ENCODE measurements around the gene GAPDHS.

GAPDHS gene

GRCh38 chr19:35529241-35530218 is 3.7 kb upstream of the GAPDHS start:
- TF ChIP-seq CTCF (IDR thresholded peaks at IDR 0.05; ENCODE audit: low read depth, low read length) (no peak), EZH2phosphoT487 (IDR thresholded peaks at IDR 0.05; ENCODE audit: low read depth) (no peak)
- peaks cover 15% of the 10 kb centered on the region for H3K27me3 ChIP-seq (ENCODE audit: low read depth, low read length)
- H2AFZ ChIP-seq (ENCODE audit: low read depth, low read length) = no peak overlapping the region
- H3K9ac ChIP-seq (ENCODE audit: low read length) = no peak overlapping the region
- no peaks in the 10 kb centered on the region for H3K79me2 ChIP-seq (ENCODE audit: low read length)
- H3K9me3 ChIP-seq (ENCODE audit: insufficient read depth, low read length) = no peaks in the 10 kb centered on the region
- H3K4me3 ChIP-seq (ENCODE audit: low read length) = no peak overlapping the region
- H3K4me2 ChIP-seq (ENCODE audit: low read length) = no peak overlapping the region
- no peaks in the 10 kb centered on the region for H3K36me3 ChIP-seq (replicated peaks; ENCODE audit: low read depth, low read length)
- H3K4me1 ChIP-seq (ENCODE audit: low read length) = no peaks in the 10 kb centered on the region
- H4K20me1 ChIP-seq (ENCODE audit: insufficient read depth, low read length) = no peaks in the 10 kb centered on the region
- H3K27ac ChIP-seq (ENCODE audit: low read length) = no peak overlapping the region

DNA sequence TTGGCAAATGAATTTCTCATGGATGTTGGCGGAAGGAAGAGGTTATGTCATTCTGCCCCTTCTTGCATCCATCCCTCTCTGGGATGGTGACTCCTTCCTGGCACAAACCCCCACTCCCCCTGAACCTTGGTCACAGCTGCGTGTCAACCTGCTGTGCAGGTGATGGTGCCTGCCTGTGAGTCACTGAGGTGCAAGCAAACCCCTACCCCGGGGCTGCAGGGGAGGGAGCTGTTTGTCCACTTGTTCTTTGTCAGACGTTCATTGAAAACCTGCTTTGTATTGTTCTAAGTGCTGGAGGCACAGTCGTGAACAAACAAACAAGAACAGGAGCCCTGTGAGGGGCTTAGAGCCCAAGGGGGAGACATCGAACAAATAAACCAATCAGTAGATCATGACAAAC is 2.0 kb upstream of the GAPDHS start:
- no peak overlapping the region for H3K27ac ChIP-seq (ENCODE audit: low read length)
- H3K79me2 ChIP-seq (ENCODE audit: low read length) = no peaks in the 10 kb centered on the region
- H3K4me2 ChIP-seq (ENCODE audit: low read length) = no peak overlapping the region
- no peaks in the 10 kb centered on the region for H3K9me3 ChIP-seq (ENCODE audit: insufficient read depth, low read length)
- H3K36me3 ChIP-seq (replicated peaks; ENCODE audit: low read depth, low read length) = no peaks in the 10 kb centered on the region
- H3K4me1 ChIP-seq (ENCODE audit: low read length) = no peaks in the 10 kb centered on the region
- peaks cover 15% of the 10 kb centered on the region for H3K27me3 ChIP-seq (ENCODE audit: low read depth, low read length)
- no peaks in the 10 kb centered on the region for H4K20me1 ChIP-seq (ENCODE audit: insufficient read depth, low read length)
- H3K9ac ChIP-seq (ENCODE audit: low read length) = no peak overlapping the region
- no peak for TF ChIP-seq CTCF (IDR thresholded peaks at IDR 0.05; ENCODE audit: low read depth, low read length)
- TF ChIP-seq EZH2phosphoT487 (IDR thresholded peaks at IDR 0.05; ENCODE audit: low read depth) = no peak
- no peak overlapping the region for H2AFZ ChIP-seq (ENCODE audit: low read depth, low read length)
- H3K4me3 ChIP-seq (ENCODE audit: low read length) = no peak overlapping the region

GRCh38 chr19:35533822-35534392 is 651 bp downstream of the GAPDHS start:
- H3K79me2 ChIP-seq (ENCODE audit: low read length) = no peaks in the 10 kb centered on the region
- H3K4me1 ChIP-seq (ENCODE audit: low read length) = no peaks in the 10 kb centered on the region
- no peak overlapping the region for H3K9ac ChIP-seq (ENCODE audit: low read length)
- no peak overlapping the region for H3K4me2 ChIP-seq (ENCODE audit: low read length)
- no peak overlapping the region for H3K4me3 ChIP-seq (ENCODE audit: low read length)
- no peaks in the 10 kb centered on the region for H3K36me3 ChIP-seq (replicated peaks; ENCODE audit: low read depth, low read length)
- no peak overlapping the region for H2AFZ ChIP-seq (ENCODE audit: low read depth, low read length)
- TF ChIP-seq CTCF (IDR thresholded peaks at IDR 0.05; ENCODE audit: low read depth, low read length) = no peak
- TF ChIP-seq EZH2phosphoT487 (IDR thresholded peaks at IDR 0.05; ENCODE audit: low read depth) = no peak
- H3K27ac ChIP-seq (ENCODE audit: low read length) = no peak overlapping the region
- peaks cover 9% of the 10 kb centered on the region for H3K27me3 ChIP-seq (ENCODE audit: low read depth, low read length)
- no peaks in the 10 kb centered on the region for H4K20me1 ChIP-seq (ENCODE audit: insufficient read depth, low read length)
- no peaks in the 10 kb centered on the region for H3K9me3 ChIP-seq (ENCODE audit: insufficient read depth, low read length)

DNA sequence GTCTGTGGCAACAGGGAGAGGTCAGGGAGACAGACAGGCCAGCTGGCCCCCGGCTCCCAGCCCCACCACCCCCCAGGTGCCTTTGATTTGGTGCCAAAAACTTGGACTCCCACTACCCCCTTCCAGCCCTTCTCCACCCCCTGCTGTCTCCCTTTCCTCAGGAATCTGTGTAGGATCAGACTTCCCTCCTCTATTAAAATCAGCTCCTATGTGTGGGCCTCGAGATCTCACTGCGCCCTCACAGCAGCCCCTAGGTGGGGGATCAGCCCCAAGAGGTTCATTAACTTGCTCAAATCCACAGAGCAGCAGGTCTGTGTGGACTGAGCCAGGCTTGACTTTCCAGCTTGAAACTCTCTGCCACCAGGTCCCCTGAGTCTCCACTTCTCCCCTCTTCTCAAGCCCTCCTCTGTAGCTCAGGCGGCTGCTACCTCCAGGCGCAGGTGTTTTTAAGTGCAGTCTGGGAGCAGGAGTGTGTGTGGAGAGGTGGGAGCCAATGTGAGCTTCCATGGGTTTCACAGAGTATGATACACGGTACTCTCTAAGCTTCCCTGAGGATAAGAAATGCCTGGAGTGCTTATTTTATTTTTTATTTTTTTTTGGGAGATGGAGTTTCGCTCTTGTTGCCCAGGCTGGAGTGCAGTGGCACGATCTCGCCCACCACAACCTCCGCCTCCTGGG is 1.7 kb downstream of the GAPDHS start:
- Histone ChIP-seq H2AFZ (ENCODE audit: low read depth, low read length) (no peak overlapping the region), H3K9me3 (ENCODE audit: insufficient read depth, low read length) (no peaks in the 10 kb centered on the region), H3K27me3 (ENCODE audit: low read depth, low read length) (peaks cover 8% of the 10 kb centered on the region), H3K9ac (ENCODE audit: low read length) (no peak overlapping the region), H3K4me3 (ENCODE audit: low read length) (no peak overlapping the region), H3K36me3 (replicated peaks; ENCODE audit: low read depth, low read length) (peaks cover 1% of the 10 kb centered on the region), H3K4me1 (ENCODE audit: low read length) (no peaks in the 10 kb centered on the region), H3K4me2 (ENCODE audit: low read length) (no peak overlapping the region), H4K20me1 (ENCODE audit: insufficient read depth, low read length) (no peaks in the 10 kb centered on the region), H3K27ac (ENCODE audit: low read length) (no peak overlapping the region), H3K79me2 (ENCODE audit: low read length) (no peaks in the 10 kb centered on the region)
- no peak for TF ChIP-seq CTCF (IDR thresholded peaks at IDR 0.05; ENCODE audit: low read depth, low read length)
- TF ChIP-seq EZH2phosphoT487 (IDR thresholded peaks at IDR 0.05; ENCODE audit: low read depth) = no peak
